GM19395 (cell line): Measurements from ENCODE around the gene MIEF1.
A peak's percentile ranks its signal among the peaks of the same experiment; 100 is the strongest.

ENCODE experiments used
- ATAC-seq: cut with Tn5 transposase; IDR thresholded peaks from one replicate; pipeline ENCODE4 v1.9.1; 2021; ENCODE audit warnings: mild to moderate bottlenecking, moderate library complexity; ENCODE audit not compliant: unreplicated experiment

MIEF1 gene

GRCh38 chr22:39502109-39502788, at the start of gene MIEF1:
Gene MIEF1, plus strand, starts transcription at chr22:39502290. Its CDS starts 9,005 bp downstream, at chr22:39511295.
- peak; percentile 88 for ATAC-seq

- ATAC-seq = no peak
Observed at GRCh38 chr22:39452740-39453040, 49.4 kb upstream of the MIEF1 start.

DNA sequence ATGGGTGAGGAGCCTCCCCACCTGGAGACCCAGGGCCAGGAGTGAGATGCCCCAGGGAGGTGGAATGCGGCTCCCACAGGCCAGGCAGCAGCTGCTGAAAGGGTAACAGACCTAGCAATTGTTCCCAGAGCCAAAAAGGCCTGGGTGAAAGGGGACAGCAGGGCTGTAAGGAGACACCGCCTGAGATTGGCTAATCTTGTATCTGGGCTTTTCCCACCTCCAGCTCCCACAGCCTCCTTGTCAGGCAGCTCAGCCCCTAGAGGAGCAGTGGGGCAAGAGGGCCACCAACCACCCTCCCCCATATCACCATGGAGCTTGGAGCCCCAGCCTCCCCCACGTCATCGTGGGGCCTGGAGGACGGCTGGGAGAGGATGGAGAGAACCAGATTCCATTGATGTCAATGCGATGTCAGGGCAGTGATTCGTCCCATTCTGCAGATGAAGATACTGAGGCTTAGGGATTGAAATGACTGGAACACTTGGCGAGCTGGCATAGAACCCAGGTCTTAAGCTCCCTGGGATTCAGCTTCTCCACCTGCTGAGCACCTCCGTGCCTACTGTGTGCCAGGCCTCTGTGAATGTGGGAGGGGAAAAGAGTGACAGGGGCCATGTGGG, 48.2 kb upstream of the MIEF1 start:
- ATAC-seq = no peak

GRCh38 chr22:39454385-39454871, 47.7 kb upstream of the MIEF1 start:
- no peak for ATAC-seq

DNA sequence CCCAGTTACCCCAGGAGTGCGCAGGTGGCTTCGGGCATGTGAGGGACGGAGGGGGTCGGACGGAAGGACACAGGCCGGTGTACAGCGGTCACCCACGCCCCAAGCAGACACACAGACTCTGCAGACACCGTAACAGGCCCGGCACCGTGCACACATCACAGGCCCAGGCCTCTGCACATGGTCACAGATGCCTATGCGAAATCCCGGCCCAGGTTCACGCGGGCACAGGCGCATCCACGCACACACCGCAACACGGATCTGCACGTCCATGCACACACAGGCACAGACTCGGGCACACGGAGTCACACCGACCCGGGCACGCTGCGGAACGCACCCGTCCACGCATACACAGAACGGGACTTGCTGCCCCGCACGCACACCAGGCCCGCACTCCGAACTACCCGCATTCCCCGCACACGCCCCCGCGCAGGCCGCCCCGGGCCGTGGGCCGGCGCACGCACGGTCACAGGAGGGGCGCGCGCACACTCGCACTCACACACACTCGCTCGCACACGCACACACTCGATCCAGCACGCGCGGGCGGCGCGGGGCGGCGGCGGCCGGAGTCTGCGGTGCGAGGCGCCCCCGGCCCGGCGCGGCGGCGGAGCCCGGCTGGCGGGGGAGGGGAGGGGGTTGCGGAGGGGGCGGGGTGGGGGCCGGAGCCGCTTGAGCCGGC, 45.4 kb upstream of the MIEF1 start, which contains the start of gene MGAT3:
Gene MGAT3, plus strand, starts transcription at position 491 of the 676 bp plus-strand sequence. CDS start 30,336 bp downstream, outside the sequence.
- no peak for ATAC-seq

DNA sequence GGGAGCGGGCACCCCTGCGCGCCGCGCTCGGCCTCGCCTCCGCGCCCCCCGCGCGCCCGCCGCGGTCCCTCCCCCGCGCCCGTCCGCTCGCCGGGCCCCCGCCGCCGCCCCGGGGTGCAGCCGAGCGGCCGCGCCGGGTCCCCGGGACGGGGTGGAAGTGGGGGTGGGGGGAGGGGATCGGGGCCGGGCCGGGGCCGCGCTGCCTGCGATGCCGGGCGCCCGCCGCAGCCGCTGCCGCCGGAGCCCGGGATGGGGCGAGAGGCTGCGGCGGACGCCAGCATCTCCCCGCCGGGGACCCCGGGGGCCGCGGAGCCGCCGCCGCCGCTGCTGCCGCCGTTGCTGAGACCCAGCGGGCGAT, 44.9 kb upstream of the MIEF1 start:
- ATAC-seq = no peak

DNA sequence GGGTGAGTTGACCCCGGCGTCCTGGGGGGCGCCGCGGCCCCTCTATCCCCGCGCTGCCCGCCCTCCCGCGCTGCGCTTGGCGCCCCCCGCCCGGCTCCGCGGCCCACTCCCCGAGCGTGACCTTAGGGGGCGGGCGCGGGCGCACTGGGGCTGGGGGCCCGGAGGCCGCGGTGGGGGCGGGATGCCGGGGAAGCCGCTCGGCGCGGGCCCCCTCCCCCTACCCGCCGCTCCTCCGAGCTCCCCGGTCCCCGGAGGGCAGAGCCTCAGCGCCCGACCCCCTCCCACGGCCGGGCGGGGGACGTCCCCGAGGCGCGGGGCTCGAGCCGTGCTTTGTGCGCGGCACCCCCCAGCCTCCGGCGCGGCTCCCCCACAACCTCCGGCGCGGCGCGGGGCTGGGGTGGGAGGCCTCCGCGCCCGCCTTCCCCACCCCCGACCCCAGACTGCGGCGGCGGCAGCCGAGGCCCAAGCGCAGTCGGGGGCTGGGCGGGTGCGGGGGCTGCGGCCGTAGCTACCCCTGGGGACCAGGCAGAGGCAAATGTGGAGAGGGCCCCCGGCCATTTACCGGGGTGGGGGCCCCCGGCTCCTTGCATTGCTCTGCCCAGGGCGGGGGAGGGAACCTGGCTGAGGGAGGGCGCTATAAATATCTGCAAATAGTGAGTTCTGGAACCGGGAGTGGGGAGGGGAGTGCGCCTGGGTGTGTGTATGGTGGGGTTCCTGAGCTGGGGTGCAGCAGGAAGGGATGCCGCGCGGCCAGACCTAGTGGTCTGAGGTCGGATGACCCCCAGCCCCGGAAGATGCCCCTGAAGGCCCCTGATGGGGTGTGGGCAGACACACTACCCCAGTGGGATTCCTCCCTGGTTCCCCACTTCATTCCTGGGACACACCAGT, 44.3 kb upstream of the MIEF1 start:
- ATAC-seq = no peak

DNA sequence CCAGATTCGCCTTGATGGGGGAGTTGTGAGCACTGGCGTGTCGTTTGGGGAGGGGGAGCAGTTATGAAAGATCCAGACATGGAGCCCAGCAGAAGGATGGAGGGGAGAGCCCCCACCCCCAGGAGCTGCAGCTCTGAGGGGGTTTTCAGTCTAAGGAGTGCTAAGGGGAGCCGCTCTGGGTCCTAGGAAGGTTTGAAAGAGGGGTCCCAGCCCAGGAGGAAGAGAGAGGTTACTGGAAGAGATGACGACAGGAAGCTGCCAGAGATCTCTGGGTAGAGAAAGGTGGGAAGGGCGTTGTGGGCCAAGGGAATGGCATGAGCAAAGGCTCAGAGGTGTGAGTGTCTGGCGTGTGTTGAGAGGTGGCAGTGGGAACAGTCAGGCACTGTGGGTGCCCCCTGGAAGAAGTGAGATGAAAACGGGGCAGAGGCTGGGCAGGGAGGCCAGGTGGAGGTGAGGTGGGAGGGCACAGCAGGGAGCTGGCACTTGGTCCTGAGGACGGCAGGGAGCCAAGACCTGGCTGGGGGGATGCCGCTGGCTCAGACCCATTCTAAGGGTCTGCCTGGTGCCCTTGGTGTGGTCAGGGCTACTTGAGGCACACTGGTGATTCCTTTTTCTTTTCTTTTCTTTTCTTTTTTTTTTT, 43.5 kb upstream of the MIEF1 start:
- ATAC-seq = no peak

GRCh38 chr22:39459681-39460080, 42.4 kb upstream of the MIEF1 start:
- ATAC-seq = no peak

GRCh38 chr22:39462443-39463221, 39.5 kb upstream of the MIEF1 start:
- ATAC-seq = no peak

GRCh38 chr22:39463277-39463676, 38.8 kb upstream of the MIEF1 start:
- ATAC-seq = no peak

- ATAC-seq = no peak
Observed at GRCh38 chr22:39463931-39464390, 38.1 kb upstream of the MIEF1 start.

- ATAC-seq = no peak
Observed at GRCh38 chr22:39466228-39467006, 35.7 kb upstream of the MIEF1 start.

GRCh38 chr22:39467390-39467895, 34.6 kb upstream of the MIEF1 start:
- ATAC-seq = no peak

DNA sequence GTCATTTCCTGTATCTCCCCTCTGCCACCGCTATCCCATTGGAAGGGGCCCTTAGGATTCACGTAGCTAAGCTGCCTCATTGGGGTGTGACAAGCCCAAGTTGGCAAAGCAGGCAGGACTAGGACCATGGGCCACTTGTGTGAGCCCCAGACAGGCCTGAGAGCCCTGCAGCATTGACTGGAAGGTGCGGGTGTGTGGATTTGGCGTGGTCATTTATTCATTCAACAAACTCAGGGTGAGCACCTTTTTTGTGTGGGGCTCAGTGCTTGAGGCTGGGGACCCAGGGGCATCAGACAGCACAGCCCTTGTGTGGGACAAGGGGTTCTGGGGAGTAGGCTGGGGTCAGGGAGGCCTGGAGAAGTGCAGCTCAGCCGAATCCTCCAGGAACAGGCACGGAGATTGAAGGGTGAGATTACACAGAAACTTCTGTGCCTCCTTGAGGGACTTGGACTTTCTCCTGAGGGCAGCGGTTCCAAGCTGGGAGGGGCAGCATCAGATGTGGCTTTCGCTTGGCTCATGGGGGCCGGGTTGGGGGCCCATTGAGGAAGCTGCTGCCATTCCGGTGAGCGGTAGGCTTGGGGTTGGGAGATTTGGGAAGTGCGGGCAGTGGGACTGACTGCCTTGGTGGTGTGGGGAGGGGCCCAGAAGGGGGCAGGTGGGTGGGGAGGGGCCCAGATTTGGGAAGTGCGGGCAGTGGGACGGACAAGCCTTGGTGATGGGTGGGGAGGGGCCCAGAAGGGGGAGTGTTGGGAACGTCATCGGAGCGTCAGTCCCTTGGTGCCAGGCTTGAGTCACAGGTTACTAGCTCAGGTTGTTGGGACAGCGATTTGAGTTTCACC, 33.4 kb upstream of the MIEF1 start:
- ATAC-seq = no peak

GRCh38 chr22:39469326-39469680, 32.8 kb upstream of the MIEF1 start:
- no peak for ATAC-seq

DNA sequence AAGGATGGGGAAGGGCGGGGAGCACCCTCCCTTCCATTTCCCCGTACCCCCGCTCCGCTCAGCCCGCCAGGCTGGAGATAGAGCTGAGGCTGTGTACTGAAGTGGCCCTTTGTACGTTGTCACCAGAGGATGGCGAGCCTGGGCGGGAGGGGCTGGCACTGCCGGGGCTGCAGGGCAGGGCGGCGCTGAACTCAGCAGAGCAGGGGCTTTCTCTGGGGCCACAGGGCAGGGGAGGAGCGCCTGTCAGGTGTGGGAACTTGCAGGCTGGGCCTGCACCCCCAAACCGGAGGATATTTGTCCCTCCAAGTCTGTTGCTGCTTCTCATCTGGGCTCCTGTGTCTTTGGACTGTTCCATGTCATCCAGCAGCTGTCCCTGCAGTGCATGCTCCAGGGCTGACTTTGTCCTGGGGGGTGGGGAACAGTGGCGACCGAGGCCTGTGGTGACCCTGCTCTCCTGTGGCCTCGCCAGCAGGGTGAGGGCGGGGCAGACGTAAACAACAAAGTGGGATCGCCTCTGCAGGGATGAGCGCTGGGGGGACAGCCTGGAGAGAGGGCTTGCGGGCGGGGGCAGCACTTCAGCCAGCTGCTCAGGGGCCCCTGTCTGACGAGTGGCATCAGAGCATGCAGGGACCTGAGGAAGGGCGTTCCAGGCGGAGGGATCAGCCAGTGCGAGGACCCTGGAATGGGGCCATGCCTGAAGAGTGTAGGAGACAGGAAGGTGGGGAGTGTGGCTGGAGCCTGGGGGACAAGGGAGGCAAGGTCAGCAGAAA, 32.2 kb upstream of the MIEF1 start:
- no peak for ATAC-seq
